Measurements from ENCODE around the gene IQGAP1. TPM values are rescaled to one million over a fixed set of nuclear protein-coding genes. Genes with fewer than 3 reads are reported as not detected.

IQGAP1 gene
- total and polyA plus RNA-seq, 2 of the 13 experiments (the other 11 are each of a cell fraction or from before 2014, with no cell fraction given), result 29.5 to 37.9 TPM

DNA sequence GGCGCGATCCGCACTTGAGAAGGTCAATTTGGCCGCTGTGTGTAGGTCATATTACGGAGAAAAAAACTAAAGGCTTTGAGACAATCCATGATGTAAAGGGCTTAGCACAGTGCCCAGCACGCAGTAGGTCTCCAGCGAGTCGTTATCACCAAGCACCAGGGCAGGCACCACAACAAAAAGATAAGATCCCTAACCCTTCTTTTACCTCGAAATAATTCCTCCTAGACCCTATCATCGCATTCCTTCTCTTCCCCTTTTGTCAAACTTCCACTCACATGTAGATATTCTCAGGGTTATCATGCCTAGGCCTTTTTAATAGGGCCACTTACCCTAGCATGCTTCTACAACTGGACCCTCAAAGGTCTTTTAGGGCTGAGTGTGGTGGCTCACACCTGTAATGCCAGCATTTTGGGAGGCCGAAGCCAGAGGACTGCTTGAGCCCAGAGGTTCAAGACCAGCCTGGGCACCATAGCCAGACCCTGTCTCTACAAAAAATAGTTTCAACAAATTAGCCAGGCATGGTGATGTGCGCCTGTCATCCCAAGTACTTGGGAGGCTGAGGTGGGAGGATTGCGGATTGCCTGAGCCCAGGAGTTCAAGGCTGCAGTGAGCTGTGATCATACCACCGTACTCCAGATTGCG lies 22.5 kb upstream of the IQGAP1 start:
- intact Hi-C loops (cut with micrococcal nuclease; ENCODE audit: unreplicated experiment) (no loop called here), in situ Hi-C loops (cut with HindIII; ENCODE audit: extremely low pct_ligation_motif_present, low pct_unique_long_range_greater_than_20kb) (loop anchor here (10.0 kb wide), 1 partner anchor 119 kb away; no protein-coding TSS in a partner anchor)
- Histone ChIP-seq H3K27me3 (ENCODE audit: control insufficient read depth in 1 of 2, insufficient read depth in 2 of 2, low read length in 2 of 2) (no peaks in the 10 kb centered on the region), H3K36me3 (replicated peaks in 1 of 2; ENCODE audit: control insufficient read depth in 1 of 2, insufficient read depth in 2 of 2, low read length in 2 of 2) (no peaks in the 10 kb centered on the region), H3K4me1 (ENCODE audit: insufficient read depth, low read length) (no peaks in the 10 kb centered on the region), H3K4me3 (replicated peaks in 1 of 3; ENCODE audit: insufficient read depth in 1 of 3, low read depth in 2 of 3, low read length in 3 of 3) (no peak overlapping the region), H3K79me2 (ENCODE audit: insufficient read depth, low read length) (no peaks in the 10 kb centered on the region), H3K4me2 (ENCODE audit: low read depth, low read length) (no peak overlapping the region), H3K27ac (ENCODE audit: extremely low read length, insufficient read depth, low read length) (no peak overlapping the region), H4K20me1 (ENCODE audit: insufficient read depth, low read length) (no peaks in the 10 kb centered on the region), H3K9me3 (ENCODE audit: low read length) (no peaks in the 10 kb centered on the region), H3K9ac (ENCODE audit: insufficient read depth, low read depth, low read length) (no peak overlapping the region), H2AFZ (ENCODE audit: low read length) (no peak overlapping the region)
- POLR2A ChIA-PET, result no interaction called here
- TF ChIP-seq ZSCAN20 (CRISPR knock-in tag; IDR thresholded peaks at IDR 0.05; ENCODE audit: borderline replicate concordance) (no peak), KDM4B (CRISPR knock-in tag; IDR thresholded peaks at IDR 0.05) (no peak), ZNF260 (CRISPR knock-in tag; IDR thresholded peaks at IDR 0.05; ENCODE audit: borderline replicate concordance, low read depth) (no peak), ZNF446 (CRISPR knock-in tag; IDR thresholded peaks at IDR 0.05) (no peak)
- TF ChIP-seq, protein P1, sequence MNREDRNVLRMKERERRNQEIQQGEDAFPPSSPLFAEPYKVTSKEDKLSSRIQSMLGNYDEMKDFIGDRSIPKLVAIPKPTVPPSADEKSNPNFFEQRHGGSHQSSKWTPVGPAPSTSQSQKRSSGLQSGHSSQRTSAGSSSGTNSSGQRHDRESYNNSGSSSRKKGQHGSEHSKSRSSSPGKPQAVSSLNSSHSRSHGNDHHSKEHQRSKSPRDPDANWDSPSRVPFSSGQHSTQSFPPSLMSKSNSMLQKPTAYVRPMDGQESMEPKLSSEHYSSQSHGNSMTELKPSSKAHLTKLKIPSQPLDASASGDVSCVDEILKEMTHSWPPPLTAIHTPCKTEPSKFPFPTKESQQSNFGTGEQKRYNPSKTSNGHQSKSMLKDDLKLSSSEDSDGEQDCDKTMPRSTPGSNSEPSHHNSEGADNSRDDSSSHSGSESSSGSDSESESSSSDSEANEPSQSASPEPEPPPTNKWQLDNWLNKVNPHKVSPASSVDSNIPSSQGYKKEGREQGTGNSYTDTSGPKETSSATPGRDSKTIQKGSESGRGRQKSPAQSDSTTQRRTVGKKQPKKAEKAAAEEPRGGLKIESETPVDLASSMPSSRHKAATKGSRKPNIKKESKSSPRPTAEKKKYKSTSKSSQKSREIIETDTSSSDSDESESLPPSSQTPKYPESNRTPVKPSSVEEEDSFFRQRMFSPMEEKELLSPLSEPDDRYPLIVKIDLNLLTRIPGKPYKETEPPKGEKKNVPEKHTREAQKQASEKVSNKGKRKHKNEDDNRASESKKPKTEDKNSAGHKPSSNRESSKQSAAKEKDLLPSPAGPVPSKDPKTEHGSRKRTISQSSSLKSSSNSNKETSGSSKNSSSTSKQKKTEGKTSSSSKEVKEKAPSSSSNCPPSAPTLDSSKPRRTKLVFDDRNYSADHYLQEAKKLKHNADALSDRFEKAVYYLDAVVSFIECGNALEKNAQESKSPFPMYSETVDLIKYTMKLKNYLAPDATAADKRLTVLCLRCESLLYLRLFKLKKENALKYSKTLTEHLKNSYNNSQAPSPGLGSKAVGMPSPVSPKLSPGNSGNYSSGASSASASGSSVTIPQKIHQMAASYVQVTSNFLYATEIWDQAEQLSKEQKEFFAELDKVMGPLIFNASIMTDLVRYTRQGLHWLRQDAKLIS (CRISPR knock-in tag; IDR thresholded peaks at IDR 0.05), result no peak
- TF ChIP-seq, protein P2, sequence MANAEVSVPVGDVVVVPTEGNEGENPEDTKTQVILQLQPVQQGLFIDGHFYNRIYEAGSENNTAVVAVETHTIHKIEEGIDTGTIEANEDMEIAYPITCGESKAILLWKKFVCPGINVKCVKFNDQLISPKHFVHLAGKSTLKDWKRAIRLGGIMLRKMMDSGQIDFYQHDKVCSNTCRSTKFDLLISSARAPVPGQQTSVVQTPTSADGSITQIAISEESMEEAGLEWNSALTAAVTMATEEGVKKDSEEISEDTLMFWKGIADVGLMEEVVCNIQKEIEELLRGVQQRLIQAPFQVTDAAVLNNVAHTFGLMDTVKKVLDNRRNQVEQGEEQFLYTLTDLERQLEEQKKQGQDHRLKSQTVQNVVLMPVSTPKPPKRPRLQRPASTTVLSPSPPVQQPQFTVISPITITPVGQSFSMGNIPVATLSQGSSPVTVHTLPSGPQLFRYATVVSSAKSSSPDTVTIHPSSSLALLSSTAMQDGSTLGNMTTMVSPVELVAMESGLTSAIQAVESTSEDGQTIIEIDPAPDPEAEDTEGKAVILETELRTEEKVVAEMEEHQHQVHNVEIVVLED (CRISPR knock-in tag; IDR thresholded peaks at IDR 0.05; ENCODE audit: borderline replicate concordance), result no peak
- no peak for ATAC-seq
- WGBS (ENCODE audit: low lambda C conversion rate), result 77% methylated on average over 15 of the region's 15 CpGs
- no peak for DNase-seq (ENCODE audit: low spot score)
- no peak for FAIRE-seq
- CTCF ChIA-PET (ENCODE audit: low intra/inter-chr PET ratio, low total read pairs), result no interaction called here
- BruUV-seq (replicated peaks), result no TSS peak

All from HepG2 (cell line).